H1 (cell line): ENCODE results near the gene PAX5. TPM values are rescaled to one million over a fixed set of nuclear protein-coding genes. Genes with fewer than 3 reads are reported as not detected.

ENCODE experiments used
- CTCF ChIA-PET: fragments of 300-600 bp; sonication (Branson Sonifier 250); formaldehyde crosslinking; loops from one replicate; lab custom pipeline; 2021; ENCODE audit not compliant: partially characterized antibody; lab: Charles Lee
- POLR2A ChIA-PET: fragments of 300-600 bp; sonication (Branson Sonifier 250); formaldehyde crosslinking; loops from one replicate; lab custom pipeline; 2021; ENCODE audit warnings: inconsistent platforms; ENCODE audit not compliant: partially characterized antibody; lab: Charles Lee
- DNase-seq, 2 experiments: peaks; one replicate each; pipeline versions ENCODE4 v3.0.0 to v3.0.0-alpha.2; 2010 to 2022; ENCODE audit warnings: low spot score in 2 of 2, low read depth in 1 of 2, mixed read lengths in 1 of 2
- FAIRE-seq: peaks from 2 replicates; lab custom pipeline; 2011; peaks lifted over from hg19 to GRCh38; lab: Jason Lieb, UNC
- H2AFZ ChIP-seq: 2 replicates; pipeline ENCODE4 v1.8.1; 2012; ENCODE audit warnings: low read length, inconsistent platforms
- H2AK5ac ChIP-seq: 2 replicates; pipeline ENCODE4 v1.6.1; 2013; ENCODE audit warnings: low read depth, low read length
- H2BK120ac ChIP-seq: replicated peaks from 2 replicates; pipeline ENCODE3; 2013; ENCODE audit warnings: low read depth, low read length, inconsistent platforms
- H2BK12ac ChIP-seq: 2 replicates; pipeline ENCODE4 v1.6.1; 2013; ENCODE audit warnings: low read depth, low read length
- H2BK15ac ChIP-seq: 2 replicates; pipeline ENCODE4 v1.6.1; 2013; ENCODE audit warnings: low read length
- H2BK20ac ChIP-seq: 2 replicates; pipeline ENCODE4 v1.6.1; 2013; ENCODE audit warnings: low read length
- H2BK5ac ChIP-seq: 2 replicates; pipeline ENCODE4 v1.6.1; 2013; ENCODE audit warnings: low read depth, low read length
- H3K14ac ChIP-seq: 2 replicates; pipeline ENCODE4 v1.6.1; 2013; ENCODE audit warnings: inconsistent platforms; ENCODE audit not compliant: insufficient read length
- H3K18ac ChIP-seq: 2 replicates; pipeline ENCODE4 v1.6.1; 2013; ENCODE audit warnings: low read length; ENCODE audit errors: extremely low read depth
- H3K23ac ChIP-seq: 2 replicates; pipeline ENCODE4 v1.6.1; 2013; ENCODE audit warnings: inconsistent platforms; ENCODE audit not compliant: insufficient read length
- H3K23me2 ChIP-seq: 2 replicates; pipeline ENCODE4 v1.6.1; 2013; ENCODE audit warnings: low read depth, low read length
- H3K27ac ChIP-seq: 2 replicates; pipeline ENCODE4 v1.6.1; 2011; ENCODE audit warnings: low read depth, low read length, inconsistent platforms
- H3K27me3 ChIP-seq, 4 experiments: replicated peaks in 1 of 4; 1 replicate in 1 of 4; 2 replicates in 3 of 4; pipeline versions ENCODE4 v1.6.1 to v1.8.1; 2011 to 2013; ENCODE audit warnings: low read length in 3 of 4, mild to moderate bottlenecking in 3 of 4, inconsistent platforms in 2 of 4, mixed read lengths in 2 of 4, moderate library complexity in 1 of 4; ENCODE audit not compliant: control insufficient read depth in 3 of 4, insufficient read depth in 3 of 4; ENCODE audit errors: extremely low read depth in 1 of 4
- H3K36me3 ChIP-seq, 4 experiments: 2 replicates each; pipeline versions ENCODE4 v1.6.1 to v1.8.1; 2011 to 2013; ENCODE audit warnings: mild to moderate bottlenecking in 4 of 4, low read length in 3 of 4, moderate library complexity in 2 of 4, control low read depth in 1 of 4, inconsistent platforms in 1 of 4; ENCODE audit not compliant: insufficient read depth in 4 of 4, control insufficient read depth in 2 of 4
- H3K4ac ChIP-seq: replicated peaks from 2 replicates; pipeline ENCODE3; 2013; ENCODE audit warnings: low read length, low read depth, mixed read lengths, inconsistent platforms; ENCODE audit not compliant: insufficient read length
- H3K4me1 ChIP-seq, 4 experiments: replicated peaks in 1 of 4; 1 replicate in 1 of 4; 2 replicates in 3 of 4; pipeline versions ENCODE4 v1.6.1 to v1.8.1; 2011 to 2013; ENCODE audit warnings: low read length in 3 of 4, inconsistent platforms in 2 of 4, mixed read lengths in 1 of 4; ENCODE audit not compliant: insufficient read depth in 4 of 4, control insufficient read depth in 3 of 4
- H3K4me2 ChIP-seq, 2 experiments: 2 replicates each; pipeline versions ENCODE4 v1.6.1 to v1.8.1; 2011 to 2013; ENCODE audit warnings: low read depth in 2 of 2, low read length in 2 of 2, control low read depth in 1 of 2, inconsistent platforms in 1 of 2, mild to moderate bottlenecking in 1 of 2; ENCODE audit not compliant: insufficient read depth in 1 of 2
- H3K4me3 ChIP-seq, 4 experiments: fragments of 200-600, 300-600 bp in 1 of 4; sonication (generic), shearing (Covaris generic), sonication (Bioruptor Twin) in 1 of 4; 2 replicates each; pipeline versions ENCODE4 v1.5.1 to v1.8.1; 2011 to 2016; ENCODE audit warnings: low read length in 4 of 4, low read depth in 3 of 4, control low read depth in 2 of 4, inconsistent platforms in 2 of 4, mild to moderate bottlenecking in 2 of 4, mixed read lengths in 1 of 4, moderate library complexity in 1 of 4; ENCODE audit not compliant: insufficient read depth in 2 of 4; ENCODE audit errors: extremely low read depth in 1 of 4
- H3K56ac ChIP-seq: replicated peaks from 2 replicates; pipeline ENCODE3; 2013; ENCODE audit warnings: low read depth, mild to moderate bottlenecking, mixed read lengths, low read length, inconsistent platforms; ENCODE audit not compliant: insufficient read length
- H3K79me1 ChIP-seq: 2 replicates; pipeline ENCODE4 v1.6.1; 2013; ENCODE audit warnings: low read depth, low read length, control low read depth
- H3K79me2 ChIP-seq, 2 experiments: 2 replicates each; pipeline versions ENCODE4 v1.6.1 to v1.8.1; 2012 to 2013; ENCODE audit warnings: low read length in 2 of 2, mild to moderate bottlenecking in 2 of 2, inconsistent platforms in 1 of 2; ENCODE audit not compliant: insufficient read depth in 2 of 2, control insufficient read depth in 1 of 2
- H3K9ac ChIP-seq, 4 experiments: replicated peaks in 1 of 4; 1 replicate in 1 of 4; 2 replicates in 3 of 4; pipeline versions ENCODE4 v1.6.1 to v1.8.1; 2011 to 2013; ENCODE audit warnings: low read depth in 3 of 4, low read length in 3 of 4, control low read depth in 2 of 4, mild to moderate bottlenecking in 2 of 4, moderate library complexity in 2 of 4, inconsistent platforms in 1 of 4; ENCODE audit errors: extremely low read depth in 1 of 4
- H3K9me3 ChIP-seq, 2 experiments: 2 replicates each; pipeline versions ENCODE4 v1.6.1 to v1.8.1; 2012 to 2013; ENCODE audit warnings: mild to moderate bottlenecking in 2 of 2, moderate library complexity in 2 of 2, control low read depth in 1 of 2, inconsistent platforms in 1 of 2, low read depth in 1 of 2, low read length in 1 of 2, mixed read lengths in 1 of 2; ENCODE audit not compliant: insufficient read depth in 2 of 2
- H4K20me1 ChIP-seq, 2 experiments: replicated peaks in 1 of 2; 2 replicates each; pipeline versions ENCODE3 to v1.8.1; 2011 to 2013; ENCODE audit warnings: inconsistent platforms in 2 of 2, low read length in 2 of 2, mild to moderate bottlenecking in 1 of 2; ENCODE audit not compliant: insufficient read depth in 2 of 2, control insufficient read depth in 1 of 2
- H4K5ac ChIP-seq: 2 replicates; pipeline ENCODE4 v1.6.1; 2013; ENCODE audit warnings: low read length, low read depth, mixed read lengths, inconsistent platforms; ENCODE audit not compliant: insufficient read length
- H4K8ac ChIP-seq: 2 replicates; pipeline ENCODE4 v1.8.0; 2013; ENCODE audit warnings: mild to moderate bottlenecking, moderate library complexity, low read length, inconsistent platforms; ENCODE audit not compliant: insufficient read depth; ENCODE audit errors: extremely low read depth
- H4K91ac ChIP-seq: replicated peaks from 2 replicates; pipeline ENCODE3; 2013; ENCODE audit warnings: low read length, mixed read lengths, inconsistent platforms; ENCODE audit not compliant: insufficient read length
- CBX5 ChIP-seq: fragments of 300-800, 300-1000 bp; sonication (generic); IDR thresholded peaks from 2 replicates; pipeline ENCODE4 v1.7.1; 2016; ENCODE audit warnings: antibody characterized with exemption, low read length, low read depth
- CHD1 ChIP-seq: IDR thresholded peaks from 2 replicates; pipeline ENCODE4 v1.6.1; 2012; ENCODE audit warnings: low read depth, low read length, improper control_type of control experiment
- NANOG ChIP-seq: IDR thresholded peaks from 2 replicates; pipeline ENCODE4 v1.6.1; 2011; ENCODE audit warnings: low read length, low read depth, mild to moderate bottlenecking, inconsistent platforms; ENCODE audit not compliant: insufficient read depth, poor library complexity, severe bottlenecking
- POLR2A ChIP-seq, 2 experiments: IDR thresholded peaks; 1 replicate in 1 of 2; 2 replicates in 1 of 2; pipeline ENCODE4 v1.6.1; 2011; ENCODE audit warnings: low read depth in 2 of 2, low read length in 2 of 2, mild to moderate bottlenecking in 2 of 2; ENCODE audit errors: control extremely low read depth in 1 of 2
- POU5F1 ChIP-seq: IDR thresholded peaks from 2 replicates; pipeline ENCODE4 v1.6.1; 2011; ENCODE audit warnings: low read depth, mild to moderate bottlenecking, low read length, moderate library complexity
- RFX5 ChIP-seq: IDR thresholded peaks from 2 replicates; pipeline ENCODE4 v1.6.1; 2011; ENCODE audit warnings: low read depth, low read length, improper control_type of control experiment, borderline replicate concordance
- RXRA ChIP-seq: IDR thresholded peaks from 2 replicates; pipeline ENCODE4 v1.6.1; 2011; ENCODE audit warnings: low read depth, mild to moderate bottlenecking, low read length, moderate library complexity; ENCODE audit not compliant: insufficient read depth
- SP2 ChIP-seq: IDR thresholded peaks from 2 replicates; pipeline ENCODE4 v1.6.1; 2012; ENCODE audit warnings: mild to moderate bottlenecking, low read length, inconsistent platforms
- WGBS, 2 experiments: shearing (Covaris generic) in 1 of 2; methylation state at CpG; one replicate each; pipeline versions ENCODE4 v1.1.6 to v1.1.7; 2013 to 2015; ENCODE audit warnings: low lambda C conversion rate in 2 of 2, mixed read lengths in 2 of 2, inconsistent platforms in 1 of 2, low coverage in 1 of 2, missing lambda C conversion rate in 1 of 2; ENCODE audit not compliant: insufficient replicate concordance in 2 of 2, insufficient coverage in 1 of 2, insufficient read length in 1 of 2; ENCODE audit errors: extremely low coverage in 1 of 2, missing lambda C conversion rate in 1 of 2; 5-methylcytosine and 5-hydroxymethylcytosine counted together
- polyA plus RNA-seq, 7 experiments: library from polyadenylated mRNA; depleted of rRNA in 3 of 7; stranded (reverse) in 5 of 7; unstranded in 2 of 7; fragments of >200 nt in 5 of 7; fragments of 200-250 nt in 2 of 7; gene quantifications; 1 replicate in 5 of 7; 2 replicates in 1 of 7; 4 replicates in 1 of 7; pipeline versions ENCODE4 v1.2.1 to v1.2.3, GENCODE V29; 2011 to 2013; ENCODE audit warnings: missing spikeins in 2 of 7, mixed read lengths in 2 of 7
- total RNA-seq: library from RNA; stranded (reverse); fragmentation: NEBNext Ultra II Directional; extraction: Animal tissue kit (Norgen Biotek cat#: 25700); gene quantifications from 2 replicates; pipeline ENCODE4 v1.2.1, GENCODE V29; 2021
- TF ChIP-seq, protein P1 (sequence below), 3 experiments: IDR thresholded peaks; 1 replicate in 2 of 3; 2 replicates in 1 of 3; pipeline versions ENCODE4 v1.5.1 to v1.6.1; 2011; ENCODE audit warnings: low read length in 3 of 3, mild to moderate bottlenecking in 3 of 3, inconsistent platforms in 2 of 3, low read depth in 1 of 3, moderate library complexity in 1 of 3; ENCODE audit not compliant: insufficient read depth in 1 of 3; ENCODE audit errors: control extremely low read depth in 1 of 3

The PAX5 gene
- total and polyA plus RNA-seq, 2 of the 8 experiments (the other 6 are each of a cell fraction or from before 2014, with no cell fraction given), result 0.29 to 0.43 TPM

DNA sequence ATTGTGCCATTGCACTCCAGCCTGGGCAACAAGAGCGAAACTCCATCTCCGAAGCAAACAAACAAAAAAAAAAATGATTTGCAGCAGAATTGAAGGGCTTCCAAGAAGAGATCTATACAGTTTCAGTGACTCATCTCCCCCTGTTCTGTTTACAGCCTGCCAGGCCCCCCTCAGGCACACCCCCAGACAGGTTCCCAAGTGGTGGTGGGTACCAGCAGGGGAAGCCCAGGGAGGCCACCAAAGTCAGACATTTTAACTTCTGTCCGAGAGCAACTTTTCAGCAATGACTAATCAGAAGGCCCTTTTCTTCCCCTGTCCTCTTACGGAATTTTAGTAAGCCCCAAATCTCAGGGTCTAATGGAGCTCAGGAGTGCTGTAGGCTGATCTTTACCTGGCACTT is 98.7 kb downstream of the PAX5 start:
- H3K79me1 ChIP-seq, result no peaks in the 10 kb centered on the region
- no peak overlapping the region for H4K5ac ChIP-seq
- no peak overlapping the region for H3K27ac ChIP-seq
- peaks cover 1% of the 10 kb centered on the region; the same call in 1 of the 2 replicates for H3K23me2 ChIP-seq
- H3K27me3 ChIP-seq, result no peaks in the 10 kb centered on the region
- H4K8ac ChIP-seq, result no peak overlapping the region
- no peak overlapping the region for H2BK15ac ChIP-seq
- WGBS, 2 experiments, result 83% methylated on average over 4 of the region's 4 CpGs; no CpG with 5 or more reads in 1 of the 2 experiments
- DNase-seq (no peak), FAIRE-seq (no peak)
- H3K14ac ChIP-seq, result no peak overlapping the region
- H3K4me1 ChIP-seq, result peaks cover 0 to 8% (median 3%) of the 10 kb centered on the region in 4 experiments; a peak in 4 of 7 replicates
- H3K4ac ChIP-seq, result no peak overlapping the region
- no peaks in the 10 kb centered on the region for H3K9me3 ChIP-seq
- ChIA-PET CTCF (interaction anchor here (0.8 to 2.8 kb wide), 10 partner anchors 10 to 56 kb away, joined by 3 to 8 read pairs (median 4); no protein-coding TSS in a partner anchor), POLR2A (no interaction called here)
- no peak overlapping the region for H2BK12ac ChIP-seq
- no peak overlapping the region for H2BK5ac ChIP-seq
- H3K36me3 ChIP-seq, result no peaks in the 10 kb centered on the region
- H3K9ac ChIP-seq, result no peak overlapping the region
- no peak overlapping the region for H3K4me3 ChIP-seq
- no peak overlapping the region for H2BK20ac ChIP-seq
- no peak overlapping the region for H2AFZ ChIP-seq
- H3K56ac ChIP-seq, result no peak overlapping the region
- H3K79me2 ChIP-seq, result no peaks in the 10 kb centered on the region
- no peak overlapping the region for H2AK5ac ChIP-seq
- H3K18ac ChIP-seq, result no peak overlapping the region
- H4K20me1 ChIP-seq, result no peaks in the 10 kb centered on the region
- H2BK120ac ChIP-seq, result no peak overlapping the region
- H3K23ac ChIP-seq, result no peak overlapping the region
- no peak overlapping the region for H3K4me2 ChIP-seq
- no peak overlapping the region for H4K91ac ChIP-seq
- no peak for TF ChIP-seq RXRA
- TF ChIP-seq SP2, result no peak
- no peak for TF ChIP-seq NANOG
- TF ChIP-seq, protein P1, sequence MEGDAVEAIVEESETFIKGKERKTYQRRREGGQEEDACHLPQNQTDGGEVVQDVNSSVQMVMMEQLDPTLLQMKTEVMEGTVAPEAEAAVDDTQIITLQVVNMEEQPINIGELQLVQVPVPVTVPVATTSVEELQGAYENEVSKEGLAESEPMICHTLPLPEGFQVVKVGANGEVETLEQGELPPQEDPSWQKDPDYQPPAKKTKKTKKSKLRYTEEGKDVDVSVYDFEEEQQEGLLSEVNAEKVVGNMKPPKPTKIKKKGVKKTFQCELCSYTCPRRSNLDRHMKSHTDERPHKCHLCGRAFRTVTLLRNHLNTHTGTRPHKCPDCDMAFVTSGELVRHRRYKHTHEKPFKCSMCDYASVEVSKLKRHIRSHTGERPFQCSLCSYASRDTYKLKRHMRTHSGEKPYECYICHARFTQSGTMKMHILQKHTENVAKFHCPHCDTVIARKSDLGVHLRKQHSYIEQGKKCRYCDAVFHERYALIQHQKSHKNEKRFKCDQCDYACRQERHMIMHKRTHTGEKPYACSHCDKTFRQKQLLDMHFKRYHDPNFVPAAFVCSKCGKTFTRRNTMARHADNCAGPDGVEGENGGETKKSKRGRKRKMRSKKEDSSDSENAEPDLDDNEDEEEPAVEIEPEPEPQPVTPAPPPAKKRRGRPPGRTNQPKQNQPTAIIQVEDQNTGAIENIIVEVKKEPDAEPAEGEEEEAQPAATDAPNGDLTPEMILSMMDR (IDR thresholded peaks at IDR 0.05; ENCODE audit: control extremely low read depth in 1 of 3, insufficient read depth in 1 of 3, low read depth in 1 of 3, low read length in 3 of 3), result no peak
- TF ChIP-seq RFX5, result no peak
- no peak for TF ChIP-seq POLR2A (IDR thresholded peaks at IDR 0.05; ENCODE audit: control extremely low read depth in 1 of 2, low read depth in 2 of 2, low read length in 2 of 2)
- no peak for TF ChIP-seq CBX5
- no peak for TF ChIP-seq POU5F1
- no peak for TF ChIP-seq CHD1
